Measurements from ENCODE around the gene PTGER1. TPM values are rescaled to one million over a fixed set of nuclear protein-coding genes. Genes with fewer than 3 reads are reported as not detected.

Gene PTGER1
- total RNA-seq, 1 experiment from 2014 or later, result 0.42 TPM

- H3K4me3 Mint-ChIP-seq (ENCODE audit: unreplicated experiment), result peak overlapping the region; percentile 76
- H3K9me3 Mint-ChIP-seq (ENCODE audit: unreplicated experiment), result no peaks in the 10 kb centered on the region
- peaks cover 38% of the 10 kb centered on the region for H3K4me1 Mint-ChIP-seq (ENCODE audit: insufficient read depth, unreplicated experiment)
- ChIA-PET POLR2A (interaction anchor here (1.3 to 6.8 kb wide), 5 partner anchors 17 to 62 kb away, joined by 3 to 203 read pairs (median 7); partner anchors contain the start of gene DNAJB1), CTCF (interaction anchor here (0.7 to 6.6 kb wide), 4 partner anchors 7 to 630 kb away, joined by 3 to 50 read pairs (median 4); no protein-coding TSS in a partner anchor)
- peaks cover 37% of the 10 kb centered on the region for H3K36me3 Mint-ChIP-seq (ENCODE audit: insufficient read depth, unreplicated experiment)
- intact Hi-C loops (cut with micrococcal nuclease), result no loop called here
- no peaks in the 10 kb centered on the region for H3K27me3 Mint-ChIP-seq (ENCODE audit: insufficient read depth, unreplicated experiment)
- TF ChIP-seq, protein P1, sequence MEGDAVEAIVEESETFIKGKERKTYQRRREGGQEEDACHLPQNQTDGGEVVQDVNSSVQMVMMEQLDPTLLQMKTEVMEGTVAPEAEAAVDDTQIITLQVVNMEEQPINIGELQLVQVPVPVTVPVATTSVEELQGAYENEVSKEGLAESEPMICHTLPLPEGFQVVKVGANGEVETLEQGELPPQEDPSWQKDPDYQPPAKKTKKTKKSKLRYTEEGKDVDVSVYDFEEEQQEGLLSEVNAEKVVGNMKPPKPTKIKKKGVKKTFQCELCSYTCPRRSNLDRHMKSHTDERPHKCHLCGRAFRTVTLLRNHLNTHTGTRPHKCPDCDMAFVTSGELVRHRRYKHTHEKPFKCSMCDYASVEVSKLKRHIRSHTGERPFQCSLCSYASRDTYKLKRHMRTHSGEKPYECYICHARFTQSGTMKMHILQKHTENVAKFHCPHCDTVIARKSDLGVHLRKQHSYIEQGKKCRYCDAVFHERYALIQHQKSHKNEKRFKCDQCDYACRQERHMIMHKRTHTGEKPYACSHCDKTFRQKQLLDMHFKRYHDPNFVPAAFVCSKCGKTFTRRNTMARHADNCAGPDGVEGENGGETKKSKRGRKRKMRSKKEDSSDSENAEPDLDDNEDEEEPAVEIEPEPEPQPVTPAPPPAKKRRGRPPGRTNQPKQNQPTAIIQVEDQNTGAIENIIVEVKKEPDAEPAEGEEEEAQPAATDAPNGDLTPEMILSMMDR (IDR thresholded peaks at IDR 0.05; ENCODE audit: unreplicated experiment), result no peak
- TSS peak; percentile 39 for BruUV-seq (replicated peaks)
- no peak for DNase-seq (ENCODE audit: unreplicated experiment)
- peak overlapping the region; percentile 51 for H3K27ac Mint-ChIP-seq (ENCODE audit: low read depth, unreplicated experiment)
These were observed 19.3 kb upstream of the PTGER1 start for GRCh38 chr19:14494411-14494810.

- POLR2A ChIA-PET, result interaction anchor here (0.9 to 1.8 kb wide), 3 partner anchors 18 to 25 kb away, joined by 3 to 11 read pairs (median 6); partner anchors contain the start of gene DNAJB1
- Mint-ChIP-seq H3K36me3 (ENCODE audit: insufficient read depth, unreplicated experiment) (peaks cover 52% of the 10 kb centered on the region), H3K27ac (ENCODE audit: low read depth, unreplicated experiment) (peak overlapping the region; percentile 66), H3K9me3 (ENCODE audit: unreplicated experiment) (no peaks in the 10 kb centered on the region), H3K4me3 (ENCODE audit: unreplicated experiment) (no peak overlapping the region), H3K4me1 (ENCODE audit: insufficient read depth, unreplicated experiment) (peaks cover 38% of the 10 kb centered on the region), H3K27me3 (ENCODE audit: insufficient read depth, unreplicated experiment) (no peaks in the 10 kb centered on the region)
- no TSS peak for BruUV-seq (replicated peaks)
- CTCF ChIA-PET, result interaction anchor here (0.7 to 6.6 kb wide), 3 partner anchors 12 to 23 kb away, joined by 3 to 50 read pairs (median 4); no protein-coding TSS in a partner anchor
- intact Hi-C loops (cut with micrococcal nuclease), result no loop called here
- TF ChIP-seq, protein P1 (IDR thresholded peaks at IDR 0.05; ENCODE audit: unreplicated experiment), result no peak
- no peak for DNase-seq (ENCODE audit: unreplicated experiment)
These were observed 17.7 kb upstream of the PTGER1 start for GRCh38 chr19:14492756-14493337.

DNA sequence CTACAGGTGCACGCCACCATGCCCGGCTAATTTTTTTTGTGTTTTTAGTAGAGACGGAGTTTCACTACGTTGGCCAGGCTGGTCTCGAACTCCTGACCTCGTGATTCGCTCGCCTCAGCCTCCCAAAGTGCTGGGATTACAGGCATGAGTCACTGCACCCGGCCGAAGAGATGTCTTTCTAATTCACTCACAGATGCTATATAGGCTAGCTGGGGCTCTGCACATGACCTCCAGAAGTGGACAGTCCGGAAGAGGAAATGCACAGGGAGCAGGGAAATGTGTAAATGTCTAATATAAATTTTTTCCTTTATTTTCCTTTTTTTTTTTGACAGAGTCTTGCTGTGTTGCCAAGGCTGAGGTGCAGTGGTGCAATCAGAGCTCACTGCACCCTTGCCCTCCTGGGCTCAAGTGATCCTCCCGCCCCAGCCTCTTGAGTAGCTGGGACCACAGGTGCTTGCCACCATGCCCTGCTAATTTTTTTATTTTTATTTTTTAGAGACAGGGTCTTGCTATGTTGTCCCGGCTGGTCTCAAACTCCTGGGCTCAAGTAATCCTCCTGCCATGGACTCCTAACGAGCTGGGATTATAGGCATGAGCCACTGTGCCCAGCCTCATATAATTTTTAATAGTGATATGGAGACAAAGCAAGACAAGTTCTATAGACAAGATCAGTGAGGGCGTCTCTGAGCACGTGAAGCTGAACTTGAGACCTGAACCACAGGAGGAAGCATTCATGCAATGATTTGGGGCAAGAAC, 12.4 kb upstream of the PTGER1 start:
- H3K27ac Mint-ChIP-seq (ENCODE audit: low read depth, unreplicated experiment), result no peak overlapping the region
- peaks cover 1% of the 10 kb centered on the region for H3K4me1 Mint-ChIP-seq (ENCODE audit: insufficient read depth, unreplicated experiment)
- no TSS peak for BruUV-seq (replicated peaks)
- no peak for DNase-seq (ENCODE audit: unreplicated experiment)
- CTCF ChIA-PET, result interaction anchor here (0.8 to 1.7 kb wide), 2 partner anchors 7 to 55 kb away, joined by 3 read pairs; partner anchors contain the start of gene PKN1
- TF ChIP-seq, protein P1 (IDR thresholded peaks at IDR 0.05; ENCODE audit: unreplicated experiment), result no peak
- H3K4me3 Mint-ChIP-seq (ENCODE audit: unreplicated experiment), result no peak overlapping the region
- H3K9me3 Mint-ChIP-seq (ENCODE audit: unreplicated experiment), result no peaks in the 10 kb centered on the region
- intact Hi-C loops (cut with micrococcal nuclease), result no loop called here
- POLR2A ChIA-PET, result no interaction called here
- H3K36me3 Mint-ChIP-seq (ENCODE audit: insufficient read depth, unreplicated experiment), result peaks cover 86% of the 10 kb centered on the region
- H3K27me3 Mint-ChIP-seq (ENCODE audit: insufficient read depth, unreplicated experiment), result no peaks in the 10 kb centered on the region
